ENCODE results near the gene TMEM11.

Gene TMEM11
- total RNA-seq: 9.4 to 13.7 reads per million in 2 donors

GRCh38 chr17:21214015-21214776, at the start of gene TMEM11:
Gene TMEM11 (minus strand): TSS chr17:21214161. CDS start chr17:21214152, 9 bp downstream.
- DNase-seq: peak; percentile 90 to 98 (median 92)

- DNase-seq: no peak
These were observed 49.4 kb upstream of the TMEM11 start for GRCh38 chr17:21263376-21263775.

GRCh38 chr17:21262259-21262993, 48.5 kb upstream of the TMEM11 start:
- DNase-seq: no peak

- DNase-seq: peak in 1 of 5 experiments; percentile 21
These were observed 44.6 kb upstream of the TMEM11 start for GRCh38 chr17:21258593-21258992.

- DNase-seq: no peak
These were observed 39.9 kb upstream of the TMEM11 start for GRCh38 chr17:21253646-21254441.

GRCh38 chr17:21252796-21253645, 39.1 kb upstream of the TMEM11 start, which contains the start of gene NATD1:
Gene NATD1 (minus strand): TSS chr17:21253410. CDS start chr17:21253264, 146 bp downstream.
- peak; percentile 55 to 92 (median 69) for DNase-seq

GRCh38 chr17:21252289-21252795, 38.4 kb upstream of the TMEM11 start:
- no peak for DNase-seq

- no peak for DNase-seq
These were observed 37.5 kb upstream of the TMEM11 start for GRCh38 chr17:21251337-21252010.

- no peak for DNase-seq
These were observed 36.9 kb upstream of the TMEM11 start for GRCh38 chr17:21250854-21251253.

GRCh38 chr17:21249920-21250703, 36.2 kb upstream of the TMEM11 start:
- DNase-seq: no peak

- DNase-seq: no peak
These were observed 35.3 kb upstream of the TMEM11 start for GRCh38 chr17:21249086-21249795.

- no peak for DNase-seq
These were observed 34.5 kb upstream of the TMEM11 start for GRCh38 chr17:21248500-21248899.

- no peak for DNase-seq
These were observed 33.7 kb upstream of the TMEM11 start for GRCh38 chr17:21247552-21248258.

- no peak for DNase-seq
These were observed 32.7 kb upstream of the TMEM11 start for GRCh38 chr17:21246698-21247097.

GRCh38 chr17:21245639-21246084, 31.7 kb upstream of the TMEM11 start:
- no peak for DNase-seq

- no peak for DNase-seq
These were observed 29.7 kb upstream of the TMEM11 start for GRCh38 chr17:21243516-21244303.

GRCh38 chr17:21242780-21243515, 29.0 kb upstream of the TMEM11 start:
- no peak for DNase-seq

Measured in T-helper 2 cell (primary cell).